GM21526 (cell line): Measurements from ENCODE around the gene LCN9.

Experiments
- ATAC-seq: cut with Tn5 transposase; IDR thresholded peaks from one replicate; pipeline ENCODE4 v1.9.1; 2021; ENCODE audit warnings: moderate library complexity; ENCODE audit not compliant: unreplicated experiment, low FRiP score

Gene LCN9

DNA sequence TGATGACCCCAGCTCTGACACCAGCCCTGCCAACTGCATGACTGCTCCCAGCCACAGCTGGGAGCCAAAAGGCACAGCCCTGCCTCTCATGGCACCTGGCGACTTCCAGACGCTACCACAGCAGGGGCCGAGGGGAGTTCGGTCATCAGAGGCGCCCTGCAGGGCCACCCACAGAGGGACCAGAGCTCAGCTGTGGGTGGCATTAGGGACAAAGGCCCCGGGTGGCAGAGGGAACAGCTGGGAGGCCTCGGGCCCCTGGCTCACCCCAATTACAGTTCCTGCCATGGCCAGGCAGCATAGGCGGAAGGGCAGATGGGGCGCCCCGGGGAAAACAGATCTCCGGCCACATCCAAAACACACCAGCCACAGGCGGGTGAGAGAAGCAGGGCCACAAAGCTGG is 32.5 kb downstream of the LCN9 start:
- ATAC-seq, result no peak

DNA sequence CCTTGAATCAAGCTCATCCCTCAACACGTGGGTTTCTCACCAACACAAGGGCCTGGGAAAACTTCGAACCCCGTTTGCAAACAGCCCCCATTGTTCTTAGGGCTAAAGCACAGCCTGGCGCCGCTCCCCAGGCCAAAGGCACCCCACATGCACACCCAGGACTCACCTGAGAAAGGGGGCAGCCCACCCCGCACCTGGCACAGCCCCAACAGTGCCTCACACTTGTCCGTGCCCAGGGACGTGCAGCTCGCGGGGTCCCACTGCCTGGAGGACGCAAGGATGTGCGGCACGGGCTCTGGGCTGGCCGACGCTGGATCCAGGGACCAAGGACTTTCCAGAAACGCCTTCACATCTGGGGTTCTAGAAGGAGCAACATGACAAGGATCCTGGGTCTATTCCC is 33.3 kb downstream of the LCN9 start:
- no peak for ATAC-seq

- no peak for ATAC-seq
Measured at GRCh38 chr9:135697226-135697625, 34.1 kb downstream of the LCN9 start.

DNA sequence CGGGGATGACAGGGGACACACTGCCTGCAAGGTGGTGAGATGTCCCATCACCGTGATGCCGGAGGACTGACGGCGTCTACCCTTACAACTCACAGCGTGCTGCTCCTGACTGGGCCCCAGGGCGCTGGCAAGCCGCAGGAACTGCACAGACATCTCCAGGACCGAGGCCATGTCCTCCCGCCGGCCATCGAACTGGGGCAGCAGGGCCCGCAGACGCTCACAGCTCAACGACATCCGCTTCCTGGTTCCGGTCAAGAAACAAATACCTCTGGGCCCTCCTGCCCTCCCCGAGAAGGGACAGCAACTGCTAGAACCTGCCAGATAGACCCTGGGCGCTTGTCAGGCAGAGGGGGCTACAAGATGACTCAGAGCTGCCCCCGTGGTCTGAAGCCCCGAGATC is 35.1 kb downstream of the LCN9 start:
- ATAC-seq, result no peak

GRCh38 chr9:135698767-135699166 is 35.7 kb downstream of the LCN9 start:
- ATAC-seq, result no peak

- ATAC-seq, result no peak
Measured at GRCh38 chr9:135699440-135699839, 36.3 kb downstream of the LCN9 start, which contains the start of gene SOHLH1. Gene SOHLH1, minus strand, starts transcription at chr9:135699481. Its CDS starts 14 bp downstream, at chr9:135699467.

DNA sequence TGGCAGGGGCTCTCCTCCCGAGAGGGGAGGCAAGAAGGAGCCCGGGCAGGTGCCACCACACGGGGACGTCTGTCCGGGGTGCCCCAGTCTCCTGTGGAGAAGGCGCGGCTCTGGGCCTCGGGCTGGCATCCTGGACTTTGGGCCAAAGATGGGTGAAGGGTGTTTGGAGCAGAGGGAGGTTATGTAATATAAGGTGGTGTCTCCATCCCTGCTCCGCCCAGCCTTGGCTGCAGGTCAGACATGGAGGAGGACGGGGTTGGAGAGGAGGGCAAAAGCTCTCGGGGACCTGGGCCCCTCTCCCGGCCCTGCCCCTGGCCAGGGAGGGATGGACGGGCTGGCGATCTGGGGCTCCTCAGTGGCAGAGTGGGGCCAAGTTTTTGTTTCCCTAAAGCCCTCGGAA is 37.4 kb downstream of the LCN9 start:
- ATAC-seq, result no peak

- ATAC-seq, result no peak
Measured at GRCh38 chr9:135701067-135701958, 38.2 kb downstream of the LCN9 start.

DNA sequence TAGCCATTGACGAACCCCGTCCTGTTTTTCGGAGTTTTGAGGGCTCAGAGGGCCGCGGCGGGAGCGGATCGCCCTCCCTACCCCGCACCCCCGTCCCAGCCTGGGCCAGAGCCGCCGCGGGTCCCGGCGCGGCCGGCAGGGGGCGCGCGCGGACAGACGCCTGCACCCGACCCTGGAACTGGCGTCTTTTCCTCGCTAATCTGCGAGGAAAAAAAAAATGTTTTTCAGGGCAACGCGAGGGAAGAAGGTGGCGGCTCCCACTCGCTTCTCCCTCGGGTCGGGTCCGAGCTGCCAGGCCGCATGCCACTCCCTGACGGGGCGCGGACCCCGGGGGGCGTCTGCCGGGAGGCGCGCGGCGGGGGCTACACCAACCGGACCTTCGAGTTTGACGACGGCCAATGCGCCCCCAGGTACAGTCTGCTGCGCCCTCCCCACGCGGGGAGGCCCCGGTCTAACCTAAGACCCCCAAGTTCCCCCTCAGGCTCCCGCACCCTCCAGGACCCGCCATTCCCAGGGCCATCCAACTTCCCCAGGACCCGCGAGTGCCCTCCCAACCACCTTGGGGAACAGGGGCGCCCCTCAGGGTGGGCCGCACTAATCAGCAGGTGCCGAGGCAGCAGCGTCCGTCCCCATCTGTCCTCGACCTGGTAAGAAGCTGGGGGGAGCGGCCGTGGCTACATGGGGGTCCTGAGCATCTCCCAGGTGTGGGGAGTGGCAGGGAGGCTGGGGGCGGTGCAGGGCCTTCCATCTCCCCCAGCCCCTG is 39.0 kb downstream of the LCN9 start, which contains the start of gene KCNT1:
Gene KCNT1 (plus strand): TSS at position 227 of the 763 bp plus-strand sequence. CDS start 74 bp downstream, at position 301.
- ATAC-seq, result no peak

DNA sequence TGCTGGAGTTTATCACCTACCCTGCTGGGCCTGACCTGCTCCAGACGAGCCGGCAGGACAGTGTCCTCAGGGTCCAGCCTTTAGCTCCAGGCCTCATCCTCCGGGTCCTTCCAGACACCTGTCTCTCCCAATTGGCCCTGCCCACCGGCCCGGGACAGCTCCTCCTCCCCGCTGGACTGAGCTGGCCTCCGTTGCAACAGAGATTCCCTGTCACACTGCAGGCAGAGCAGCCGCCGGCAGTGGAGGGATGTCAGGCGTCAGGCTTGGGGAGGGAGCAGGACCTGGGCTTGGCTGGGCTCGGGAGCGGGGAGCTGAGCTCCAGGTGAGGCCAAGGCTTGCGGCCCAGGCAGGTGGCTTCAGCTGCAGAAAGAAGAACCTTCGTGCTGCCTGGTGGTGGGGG is 40.6 kb downstream of the LCN9 start:
- ATAC-seq, result no peak

DNA sequence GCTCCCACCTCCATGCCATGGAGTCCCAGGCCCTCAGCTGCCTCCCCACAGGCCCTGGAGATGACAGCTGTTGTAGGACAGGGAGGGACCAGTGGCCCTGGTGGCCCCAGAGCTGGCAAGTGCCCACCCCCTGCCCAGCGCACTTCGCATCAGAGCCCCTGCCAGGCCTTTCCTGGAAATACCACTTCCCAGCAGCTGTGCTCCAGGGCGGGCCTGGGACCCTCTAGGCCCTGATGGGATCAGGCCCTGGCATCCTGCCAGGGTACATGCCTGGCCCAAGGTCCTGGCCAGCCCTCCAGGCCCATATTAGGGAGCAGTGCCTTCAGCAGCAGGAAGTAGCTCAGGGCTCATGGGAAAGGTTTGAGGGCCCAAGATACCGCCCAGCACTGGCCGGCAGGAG is 41.4 kb downstream of the LCN9 start:
- ATAC-seq, result no peak

DNA sequence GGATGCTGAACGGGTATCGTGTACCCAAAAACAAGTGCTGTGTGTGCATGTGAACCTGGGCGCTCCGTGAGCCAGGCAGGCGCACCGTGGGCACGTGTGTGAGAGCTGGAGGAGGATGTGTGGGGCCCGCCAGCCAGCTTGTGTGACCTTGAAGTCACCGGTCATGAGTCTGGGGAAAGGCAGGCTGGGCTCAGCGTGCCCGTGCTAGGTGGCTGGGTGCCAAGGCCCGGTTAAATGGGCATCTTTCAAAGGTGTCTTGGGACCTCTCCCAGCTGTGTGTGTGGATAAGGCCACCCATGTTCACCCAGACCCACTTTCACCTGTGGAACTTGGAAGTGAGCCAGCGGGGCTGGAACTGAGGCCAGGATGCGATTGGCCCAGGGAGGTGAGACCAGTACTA is 42.3 kb downstream of the LCN9 start:
- ATAC-seq, result no peak

DNA sequence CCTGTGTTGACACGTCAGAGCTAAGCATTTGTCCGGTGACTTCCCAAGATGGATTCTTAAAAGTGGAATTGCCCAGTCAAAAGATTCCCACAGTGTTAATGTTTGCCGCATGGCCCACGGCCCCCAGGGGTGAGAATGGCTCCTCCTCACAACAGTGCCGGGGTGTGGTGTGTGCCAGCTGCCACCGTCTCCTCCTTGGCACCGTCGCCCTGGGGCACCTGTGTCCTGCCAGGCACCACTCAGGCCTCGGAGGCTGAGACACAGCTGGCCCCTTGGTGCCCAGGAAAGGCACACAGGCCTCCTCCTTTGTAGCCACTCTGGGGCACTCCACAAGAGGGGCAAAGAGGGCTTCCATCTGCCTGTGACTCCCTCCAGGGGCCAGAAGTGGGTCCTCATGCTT is 43.2 kb downstream of the LCN9 start:
- no peak for ATAC-seq

DNA sequence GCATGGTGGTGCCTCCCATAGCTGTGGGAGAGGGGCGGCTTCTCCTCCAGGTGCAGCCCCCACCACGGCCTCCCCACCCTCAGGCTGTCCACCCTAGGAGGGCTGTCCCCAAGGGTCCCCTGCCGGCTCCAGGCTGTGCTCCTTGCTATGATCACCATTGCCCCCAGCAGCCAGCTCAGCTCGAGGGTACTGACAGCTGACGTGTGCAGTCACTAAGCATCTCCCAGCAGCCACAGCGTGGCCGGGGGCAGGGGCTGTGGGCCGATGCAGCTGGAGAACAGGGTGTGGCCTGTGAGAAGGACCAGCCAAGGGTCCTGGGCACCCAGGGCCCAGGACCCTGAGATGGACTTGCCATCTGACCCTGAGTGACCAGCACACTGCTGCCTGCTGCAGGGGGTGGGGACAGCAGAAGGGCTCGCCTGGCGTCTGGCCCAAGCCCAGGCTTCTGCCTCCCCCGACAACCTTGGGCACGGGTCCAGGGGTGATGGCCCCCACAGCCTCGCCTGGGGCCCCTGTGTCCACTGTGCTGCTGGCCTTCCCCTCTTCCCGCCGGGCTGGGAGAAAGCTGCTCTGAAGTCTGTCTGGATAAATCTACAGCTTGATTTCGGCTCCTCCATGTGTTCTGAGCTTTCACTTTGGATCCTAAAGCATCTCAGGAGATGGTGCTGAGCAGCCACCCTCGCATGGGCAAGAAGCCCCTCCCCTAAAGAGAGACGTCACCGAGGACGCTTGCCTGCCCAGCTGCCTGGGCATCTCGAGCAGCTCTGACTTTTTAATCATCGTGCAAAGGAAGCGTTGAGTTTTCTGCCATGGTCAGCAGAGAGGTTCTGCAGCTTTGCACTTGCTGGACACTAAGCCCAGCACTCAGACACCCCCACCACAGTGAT is 44.4 kb downstream of the LCN9 start:
- no peak for ATAC-seq

- no peak for ATAC-seq
Measured at GRCh38 chr9:135708164-135708563, 45.1 kb downstream of the LCN9 start.

DNA sequence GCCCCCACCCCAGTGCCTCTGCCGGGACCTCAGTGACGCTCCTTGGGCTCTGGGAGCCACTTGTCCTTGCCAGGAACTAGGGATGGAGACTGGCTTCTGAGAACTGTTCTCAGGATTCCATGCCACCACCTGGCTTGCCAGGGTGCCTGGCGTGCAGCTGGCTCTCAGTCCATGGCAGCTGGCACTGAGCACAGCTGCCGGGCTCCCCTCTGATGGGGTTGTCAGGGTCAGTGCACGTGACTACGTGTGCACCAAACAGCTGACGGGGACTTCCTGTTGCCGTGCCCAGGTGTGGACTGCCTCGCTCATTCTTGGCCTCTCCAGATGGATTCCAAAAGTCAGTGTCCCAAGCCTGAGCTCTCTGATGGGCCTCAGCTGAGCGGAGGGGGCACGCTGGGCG is 48.3 kb downstream of the LCN9 start:
- no peak for ATAC-seq

- ATAC-seq, result no peak
Measured at GRCh38 chr9:135711881-135712280, 48.8 kb downstream of the LCN9 start.

DNA sequence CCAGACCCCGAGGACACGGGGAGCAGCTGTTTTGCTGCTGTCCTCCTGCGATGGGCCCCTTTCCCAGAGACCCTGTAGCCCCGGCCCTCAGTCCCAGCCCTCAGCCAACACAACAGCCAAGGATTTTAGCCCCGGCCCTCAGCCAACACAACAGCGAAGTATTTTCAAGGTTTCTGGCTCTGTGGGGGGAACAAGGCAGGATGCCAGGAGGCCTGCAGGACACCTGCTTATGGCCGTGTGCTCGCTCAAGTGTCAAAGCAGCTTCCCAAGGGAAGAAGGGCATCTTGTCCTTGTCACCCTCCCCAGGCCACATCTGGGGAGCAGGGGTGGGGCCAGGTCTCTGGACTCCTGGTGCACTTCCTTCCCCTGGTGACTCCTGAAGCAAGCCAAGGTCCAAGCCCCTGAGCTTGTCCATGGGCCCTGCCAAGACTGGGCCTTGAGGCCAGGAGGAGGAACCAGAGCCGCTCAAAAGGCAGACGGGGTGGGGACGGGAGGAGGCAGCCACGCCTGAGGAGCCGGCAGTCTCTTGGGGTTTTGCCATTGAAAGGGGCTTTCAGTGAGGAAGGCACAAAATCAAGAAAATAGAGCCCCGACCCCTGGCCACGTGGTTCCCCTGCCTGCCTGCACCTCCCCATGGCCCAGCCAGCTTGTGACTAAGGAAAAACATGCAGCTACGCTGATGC is 49.6 kb downstream of the LCN9 start:
- no peak for ATAC-seq

GRCh38 chr9:135714242-135715055 is 51.3 kb downstream of the LCN9 start:
- ATAC-seq, result no peak
